BJ (cell line): ENCODE measurements around the gene CCDC7. TPM values are rescaled to one million over a fixed set of nuclear protein-coding genes. Genes with fewer than 3 reads are reported as not detected.
"Not testable (repeated sequence)": the region's sequence is repeated elsewhere in the genome, so short reads cannot be mapped to it uniquely, and the experiment has no call there.

Source experiments
- CTCF ChIA-PET: fragments of 350-600 bp; formaldehyde crosslinking; extraction: SDS; loops from one replicate; lab custom pipeline; 2021; ENCODE audit warnings: antibody characterized with exemption, inconsistent platforms; lab: Yijun Ruan, JAX
- POLR2A ChIA-PET: fragments of 300-600 bp; sonication (Branson Sonifier 250); formaldehyde crosslinking; extraction: SDS; loops from one replicate; lab custom pipeline; 2021; ENCODE audit warnings: antibody characterized with exemption; lab: Charles Lee
- DNase-seq: peaks from one replicate; pipeline ENCODE4 v3.0.0-alpha.2; 2011; ENCODE audit warnings: low read depth
- H3K27me3 ChIP-seq: 2 replicates; pipeline ENCODE4 v1.6.0; 2011; ENCODE audit warnings: low read length; ENCODE audit not compliant: control insufficient read depth, insufficient read depth
- H3K36me3 ChIP-seq: 2 replicates; pipeline ENCODE4 v1.5.1; 2011; ENCODE audit warnings: low read length; ENCODE audit not compliant: control insufficient read depth, insufficient read depth
- H3K4me3 ChIP-seq: 2 replicates; pipeline ENCODE4 v1.5.1; 2011; ENCODE audit warnings: low read depth, mild to moderate bottlenecking, control low read depth, low read length
- polyA plus RNA-seq: library from polyadenylated mRNA; depleted of rRNA; stranded (reverse); fragments of >200 nt; gene quantifications from 2 replicates; pipeline ENCODE4 v1.2.3, GENCODE V29; 2011
- TF ChIP-seq, protein P1 (sequence below): IDR thresholded peaks from 2 replicates; pipeline ENCODE4 v1.5.1; 2011; ENCODE audit warnings: low read depth, mild to moderate bottlenecking, control low read depth, inconsistent platforms, low read length, moderate library complexity; ENCODE audit not compliant: insufficient read depth

Gene CCDC7
- polyA plus RNA-seq, 1 experiment = 0.52 TPM

DNA sequence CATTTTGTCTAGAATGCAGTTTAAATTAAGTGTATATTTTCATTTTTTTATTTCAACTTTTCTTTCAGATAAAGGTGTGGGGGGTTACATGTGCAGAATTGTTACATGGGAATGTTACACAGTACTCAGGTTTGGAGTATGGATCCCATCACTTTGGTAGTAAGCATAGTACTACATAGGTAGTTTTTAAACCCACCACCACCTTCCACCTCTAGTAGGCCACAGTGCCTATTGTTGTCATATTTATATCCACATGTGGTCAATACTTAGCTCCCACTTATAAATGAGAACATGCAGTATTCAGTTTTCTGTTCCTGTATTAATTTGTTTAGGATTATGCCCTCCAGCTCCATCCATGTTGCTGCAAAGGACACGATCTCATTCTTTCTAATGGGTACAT is 200.6 kb downstream of the CCDC7 start:
- ChIA-PET CTCF (no interaction called here), POLR2A (no interaction called here)
- TF ChIP-seq, protein P1, sequence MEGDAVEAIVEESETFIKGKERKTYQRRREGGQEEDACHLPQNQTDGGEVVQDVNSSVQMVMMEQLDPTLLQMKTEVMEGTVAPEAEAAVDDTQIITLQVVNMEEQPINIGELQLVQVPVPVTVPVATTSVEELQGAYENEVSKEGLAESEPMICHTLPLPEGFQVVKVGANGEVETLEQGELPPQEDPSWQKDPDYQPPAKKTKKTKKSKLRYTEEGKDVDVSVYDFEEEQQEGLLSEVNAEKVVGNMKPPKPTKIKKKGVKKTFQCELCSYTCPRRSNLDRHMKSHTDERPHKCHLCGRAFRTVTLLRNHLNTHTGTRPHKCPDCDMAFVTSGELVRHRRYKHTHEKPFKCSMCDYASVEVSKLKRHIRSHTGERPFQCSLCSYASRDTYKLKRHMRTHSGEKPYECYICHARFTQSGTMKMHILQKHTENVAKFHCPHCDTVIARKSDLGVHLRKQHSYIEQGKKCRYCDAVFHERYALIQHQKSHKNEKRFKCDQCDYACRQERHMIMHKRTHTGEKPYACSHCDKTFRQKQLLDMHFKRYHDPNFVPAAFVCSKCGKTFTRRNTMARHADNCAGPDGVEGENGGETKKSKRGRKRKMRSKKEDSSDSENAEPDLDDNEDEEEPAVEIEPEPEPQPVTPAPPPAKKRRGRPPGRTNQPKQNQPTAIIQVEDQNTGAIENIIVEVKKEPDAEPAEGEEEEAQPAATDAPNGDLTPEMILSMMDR = no peak

DNA sequence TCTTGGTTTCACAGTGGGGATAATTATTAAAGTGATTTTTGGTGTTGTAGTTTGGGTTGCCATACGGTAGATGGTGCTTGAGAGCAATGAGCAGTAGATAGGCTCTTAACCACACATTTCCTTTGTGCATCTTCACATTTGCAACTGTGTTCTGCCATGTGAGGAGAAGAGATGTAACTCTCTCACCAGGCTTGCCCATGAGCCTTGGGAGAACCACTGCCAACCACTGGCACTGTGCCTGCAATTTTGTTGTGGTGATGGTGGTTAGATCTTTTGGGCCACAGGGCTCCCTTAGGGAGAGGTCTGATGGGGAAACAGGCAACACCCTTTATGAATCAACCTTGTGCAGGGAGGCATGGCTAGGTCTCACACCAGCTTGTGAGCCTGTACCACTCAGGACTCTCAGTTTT is 204.3 kb downstream of the CCDC7 start:
- no peak for DNase-seq

More for the DNA sequence above, 200.6 kb downstream of the CCDC7 start:
- Histone ChIP-seq H3K4me3 (no peak overlapping the region), H3K36me3 (no peaks in the 10 kb centered on the region), H3K27me3 (no peaks in the 10 kb centered on the region)
- no peak for DNase-seq

DNA sequence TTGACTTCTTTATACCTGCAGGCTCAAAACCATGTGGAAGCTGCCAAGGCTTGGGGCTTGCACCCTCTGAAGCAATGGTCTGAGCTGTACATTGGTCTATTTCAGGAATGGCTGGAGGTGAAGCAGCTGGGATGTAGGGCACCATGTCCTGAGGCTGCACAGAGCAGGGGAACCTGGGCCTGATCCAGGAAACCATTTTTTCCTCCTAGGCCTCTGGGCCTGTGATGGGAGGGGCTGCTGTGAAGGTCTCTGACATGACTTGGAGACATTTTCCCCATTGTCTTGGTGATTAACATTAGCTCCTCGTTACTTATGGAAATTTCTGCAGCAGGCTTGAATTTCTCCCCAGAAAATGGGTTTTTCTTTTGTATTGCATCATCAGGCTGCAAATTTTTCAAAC is 211.5 kb downstream of the CCDC7 start:
- H3K27me3 ChIP-seq, H3K4me3 ChIP-seq, CTCF ChIA-PET, POLR2A ChIA-PET, DNase-seq, H3K36me3 ChIP-seq: not testable (repeated sequence)

More for the DNA sequence above, 204.3 kb downstream of the CCDC7 start:
- ChIA-PET POLR2A (no interaction called here), CTCF (no interaction called here)
- H3K27me3 ChIP-seq = no peaks in the 10 kb centered on the region
- no peaks in the 10 kb centered on the region for H3K36me3 ChIP-seq
- H3K4me3 ChIP-seq = no peak overlapping the region
- TF ChIP-seq, protein P1 = no peak

- H3K4me3 ChIP-seq = no peak overlapping the region
- TF ChIP-seq, protein P1 = no peak
- POLR2A ChIA-PET = no interaction called here
- no peaks in the 10 kb centered on the region for H3K27me3 ChIP-seq
- H3K36me3 ChIP-seq = no peaks in the 10 kb centered on the region
- CTCF ChIA-PET = interaction anchor here (0.8 kb wide), 1 partner anchor 9 kb away, joined by 3 read pairs; no protein-coding TSS in a partner anchor
- no peak for DNase-seq
Observed at GRCh38 chr10:32661346-32661745, 215.4 kb downstream of the CCDC7 start.

DNA sequence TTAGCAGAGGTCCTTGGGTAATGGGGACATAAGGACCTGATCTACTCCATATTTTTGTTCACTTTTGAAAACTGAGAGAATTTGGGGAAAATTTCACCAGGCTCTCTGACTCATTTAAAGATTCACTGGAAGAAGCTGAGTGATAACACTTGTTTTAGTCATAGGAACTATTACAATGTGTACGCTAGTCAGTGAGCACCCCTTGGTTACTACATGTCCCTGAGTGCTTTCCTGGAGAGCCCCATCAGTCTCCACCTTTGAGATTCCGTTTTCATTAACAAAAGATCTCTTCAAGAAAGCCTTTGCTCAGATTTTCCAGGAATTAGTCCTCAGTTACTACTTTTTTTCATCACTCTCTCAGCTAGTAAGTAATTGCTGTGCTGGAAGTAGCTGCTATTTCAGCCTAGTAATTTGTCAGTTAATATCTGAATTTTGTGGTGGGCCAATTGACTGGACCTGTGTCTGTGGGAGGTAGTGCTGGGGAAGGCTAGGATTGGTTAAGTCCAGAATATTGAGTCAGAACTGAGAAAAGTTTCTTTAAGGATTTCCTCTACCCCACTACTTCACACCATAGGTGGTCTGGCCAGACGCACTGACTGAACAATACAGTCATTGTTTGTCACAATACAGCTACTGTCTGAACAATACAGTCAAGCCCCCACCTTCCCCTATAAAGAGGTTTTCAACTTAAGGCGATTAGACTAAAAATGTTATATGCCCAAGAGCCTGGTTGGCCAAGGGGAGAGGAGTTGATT is 235.0 kb downstream of the CCDC7 start:
- POLR2A ChIA-PET = no interaction called here

More for the DNA sequence above, 235.0 kb downstream of the CCDC7 start:
- TF ChIP-seq, protein P1 = no peak
- CTCF ChIA-PET = no interaction called here
- H3K27me3 ChIP-seq = no peaks in the 10 kb centered on the region
- no peak overlapping the region for H3K4me3 ChIP-seq
- no peaks in the 10 kb centered on the region for H3K36me3 ChIP-seq
- no peak for DNase-seq
